Activated T-helper 1 cell treated with Interleukin-2 at 50 U/mL for 16 hours (primary cell): ENCODE measurements around the gene PCNX1.
A peak's percentile ranks its signal among the peaks of the same experiment; 100 is the strongest.

Source experiments
- DNase-seq: peaks from one replicate; pipeline ENCODE4 v3.0.0-alpha.2; 2020; ENCODE audit warnings: low read depth

The PCNX1 gene

GRCh38 chr14:70889555-70889954 is 17.7 kb upstream of the PCNX1 start:
- no peak for DNase-seq

GRCh38 chr14:70890826-70891659 is 16.2 kb upstream of the PCNX1 start:
- DNase-seq: no peak

- no peak for DNase-seq
Observed at GRCh38 chr14:70891737-70892136, 15.5 kb upstream of the PCNX1 start.

- DNase-seq: no peak
Observed at GRCh38 chr14:70893062-70893845, 14.0 kb upstream of the PCNX1 start.

DNA sequence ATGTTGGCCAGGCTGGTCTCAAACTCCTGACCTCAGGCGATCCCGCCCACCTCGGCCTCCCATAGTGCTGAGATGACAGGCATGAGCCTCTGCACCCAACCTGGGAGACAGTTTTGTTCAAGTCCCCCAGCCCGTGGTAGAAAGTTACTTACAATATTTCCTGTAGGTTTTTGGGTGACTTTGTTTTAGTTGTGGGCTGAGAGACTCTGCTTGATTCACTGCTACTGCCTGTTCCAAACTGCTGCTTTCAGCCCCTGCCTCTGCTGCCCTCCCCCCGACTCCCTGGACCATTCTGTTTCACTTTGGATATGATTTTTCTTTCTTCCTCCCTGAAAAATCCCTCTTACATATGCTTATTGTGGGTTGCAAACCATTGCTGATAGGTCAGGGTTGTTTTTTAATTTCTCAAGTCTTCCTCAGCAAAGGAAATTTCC is 13.4 kb upstream of the PCNX1 start:
- DNase-seq: no peak

GRCh38 chr14:70894868-70895267 is 12.4 kb upstream of the PCNX1 start:
- DNase-seq: no peak

DNA sequence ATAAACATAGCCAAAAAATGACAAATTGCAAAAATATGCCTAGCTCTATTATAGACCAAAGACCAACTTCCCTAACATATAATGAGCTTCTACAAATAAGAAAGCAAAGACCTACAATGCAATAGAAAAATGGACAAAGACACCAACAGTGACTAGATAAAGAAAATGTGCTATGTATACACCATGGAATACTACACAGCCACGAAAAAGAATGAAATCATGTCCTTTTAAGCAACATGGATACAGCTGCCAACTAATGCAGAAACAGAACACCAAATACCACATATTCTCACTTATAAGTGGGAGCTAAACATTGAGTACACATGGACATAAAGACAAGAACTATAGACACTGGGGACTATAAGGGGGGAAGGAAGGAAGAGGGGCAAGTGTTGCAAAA is 10.9 kb upstream of the PCNX1 start:
- no peak for DNase-seq

- no peak for DNase-seq
Observed at GRCh38 chr14:70896981-70897380, 10.3 kb upstream of the PCNX1 start.

GRCh38 chr14:70897464-70897863 is 9.8 kb upstream of the PCNX1 start:
- no peak for DNase-seq

GRCh38 chr14:70898111-70898745 is 9.0 kb upstream of the PCNX1 start:
- DNase-seq: no peak

DNA sequence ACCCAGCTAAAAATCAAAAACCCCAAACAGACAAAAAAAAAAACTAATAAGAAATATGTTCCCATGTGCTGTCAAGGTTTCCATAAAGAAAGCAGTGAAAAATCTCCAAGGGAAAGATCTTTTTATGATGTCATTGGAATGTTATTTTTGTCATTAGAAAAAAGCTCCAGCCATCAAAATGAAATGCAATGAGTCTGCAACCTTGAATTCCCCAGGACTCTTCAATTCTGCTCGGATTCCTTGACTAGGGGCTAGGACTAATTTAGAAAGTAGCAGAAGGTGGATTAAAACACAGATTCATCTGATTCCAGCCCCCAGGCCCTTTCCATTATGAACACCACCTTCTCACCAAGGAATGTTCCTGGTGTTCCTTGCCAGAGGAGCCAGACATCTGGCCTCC is 6.0 kb upstream of the PCNX1 start:
- no peak for DNase-seq

DNA sequence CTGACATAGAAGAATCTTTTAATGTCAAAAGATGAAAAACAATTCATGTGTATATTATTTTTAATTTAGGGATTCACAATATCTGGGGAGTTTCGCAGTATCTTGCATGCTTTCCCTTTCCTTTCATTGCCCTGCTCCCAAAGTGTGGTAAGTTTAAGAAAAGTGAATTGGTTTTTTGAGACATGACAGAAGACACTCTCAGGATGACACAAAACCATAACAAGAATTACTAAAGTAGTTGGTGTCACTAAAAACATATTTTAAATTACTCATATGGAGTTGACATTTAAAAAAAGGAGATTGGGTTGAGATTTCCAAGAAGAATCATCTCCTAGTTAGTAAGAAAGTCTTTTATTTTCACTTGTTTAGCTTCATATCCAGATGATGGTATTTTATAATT is 5.1 kb upstream of the PCNX1 start:
- DNase-seq: no peak

- DNase-seq: no peak
Observed at GRCh38 chr14:70904373-70904772, 2.9 kb upstream of the PCNX1 start.

- DNase-seq: no peak
Observed at GRCh38 chr14:70905301-70905700, 2.0 kb upstream of the PCNX1 start.

GRCh38 chr14:70906793-70907175 is 475 bp upstream of the PCNX1 start:
- DNase-seq: no peak

GRCh38 chr14:70907996-70908934 is 1.0 kb downstream of the PCNX1 start:
- peak; percentile 41 for DNase-seq

DNA sequence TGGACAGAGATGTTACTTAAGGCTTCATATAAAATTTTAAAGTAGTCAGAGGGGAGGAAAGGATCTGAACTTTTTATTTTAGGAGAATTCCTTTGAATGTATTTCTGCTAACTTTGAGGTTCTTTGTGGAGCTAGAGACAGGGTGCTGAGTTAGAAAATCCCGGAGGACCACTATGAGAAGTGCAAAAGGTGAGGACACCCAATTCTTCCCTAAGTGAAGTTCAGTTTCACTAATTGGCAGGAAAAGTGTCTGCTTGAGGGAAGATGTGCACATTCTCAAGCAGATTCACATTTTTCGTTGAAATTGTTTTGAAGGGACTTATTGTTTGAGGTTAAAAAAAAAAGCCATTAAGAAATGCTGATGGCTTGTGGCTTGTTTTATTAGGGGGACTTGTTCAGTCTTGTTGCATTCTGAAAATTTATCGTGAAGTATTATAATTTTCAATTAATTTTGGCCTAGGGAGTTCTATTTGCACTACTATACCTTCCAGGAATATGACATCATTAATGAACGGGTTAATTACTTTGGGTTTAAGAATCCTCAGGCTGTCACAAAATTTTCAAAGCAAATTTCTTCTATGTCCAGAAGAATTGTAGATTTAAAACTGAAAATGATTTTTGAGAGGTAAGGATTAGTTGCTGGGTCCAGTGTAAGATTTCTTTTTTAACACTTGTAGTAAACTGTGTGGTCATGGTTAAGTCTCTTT is 1.8 kb downstream of the PCNX1 start:
- DNase-seq: no peak

DNA sequence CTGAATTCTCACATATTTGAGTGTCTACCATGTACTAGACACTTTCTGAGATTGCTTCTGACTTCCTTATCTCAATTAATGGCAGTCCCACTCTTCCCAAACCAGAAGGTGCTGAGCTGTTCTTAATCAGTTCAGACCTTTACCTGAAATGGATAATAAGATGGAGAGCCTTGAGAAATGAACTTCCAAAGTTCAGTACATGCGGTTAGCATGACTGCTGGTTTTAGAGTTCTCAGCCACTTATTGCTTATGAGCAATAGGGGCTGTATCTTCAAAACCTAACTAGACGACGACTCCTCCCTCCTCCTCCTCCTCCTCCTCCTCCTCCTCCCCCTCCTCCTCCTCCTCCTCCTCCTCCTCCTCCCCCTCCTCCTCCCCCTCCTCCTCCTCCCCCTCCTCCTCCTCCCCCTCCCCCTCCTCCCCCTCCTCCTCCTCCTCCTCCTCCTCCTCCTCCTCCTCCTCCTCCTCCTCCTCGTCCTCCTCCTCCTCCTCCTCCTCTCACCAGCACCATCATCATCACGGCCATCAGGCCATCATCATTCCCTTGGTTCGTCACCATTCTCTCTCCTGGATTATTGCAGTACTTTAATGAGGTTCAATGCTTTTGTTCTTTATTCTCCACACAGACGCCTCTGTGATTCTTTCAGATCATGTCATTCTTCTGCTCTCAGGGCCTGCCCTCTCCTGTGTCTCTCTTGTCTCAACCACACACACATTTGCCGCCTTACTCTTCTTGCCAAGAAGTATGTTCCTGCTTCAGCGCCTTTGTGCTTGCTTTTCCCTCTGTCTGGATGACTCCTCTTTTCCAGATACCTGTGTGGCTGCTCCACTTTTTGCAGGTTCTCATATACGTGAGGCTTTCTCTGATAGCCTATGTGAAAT is 2.7 kb downstream of the PCNX1 start:
- no peak for DNase-seq

- no peak for DNase-seq
Observed at GRCh38 chr14:70915415-70915814, 8.2 kb downstream of the PCNX1 start.

- no peak for DNase-seq
Observed at GRCh38 chr14:70916300-70916699, 9.0 kb downstream of the PCNX1 start.
